GM21360 (cell line): Measurements from ENCODE around the gene SHLD1.
"Not testable (repeated sequence)": the region's sequence is repeated elsewhere in the genome, so short reads cannot be mapped to it uniquely, and the experiment has no call there.

Source experiments
- ATAC-seq: cut with Tn5 transposase; IDR thresholded peaks from one replicate; pipeline ENCODE4 v1.9.1; 2021; ENCODE audit warnings: mild to moderate bottlenecking, moderate library complexity; ENCODE audit not compliant: unreplicated experiment

Gene SHLD1

DNA sequence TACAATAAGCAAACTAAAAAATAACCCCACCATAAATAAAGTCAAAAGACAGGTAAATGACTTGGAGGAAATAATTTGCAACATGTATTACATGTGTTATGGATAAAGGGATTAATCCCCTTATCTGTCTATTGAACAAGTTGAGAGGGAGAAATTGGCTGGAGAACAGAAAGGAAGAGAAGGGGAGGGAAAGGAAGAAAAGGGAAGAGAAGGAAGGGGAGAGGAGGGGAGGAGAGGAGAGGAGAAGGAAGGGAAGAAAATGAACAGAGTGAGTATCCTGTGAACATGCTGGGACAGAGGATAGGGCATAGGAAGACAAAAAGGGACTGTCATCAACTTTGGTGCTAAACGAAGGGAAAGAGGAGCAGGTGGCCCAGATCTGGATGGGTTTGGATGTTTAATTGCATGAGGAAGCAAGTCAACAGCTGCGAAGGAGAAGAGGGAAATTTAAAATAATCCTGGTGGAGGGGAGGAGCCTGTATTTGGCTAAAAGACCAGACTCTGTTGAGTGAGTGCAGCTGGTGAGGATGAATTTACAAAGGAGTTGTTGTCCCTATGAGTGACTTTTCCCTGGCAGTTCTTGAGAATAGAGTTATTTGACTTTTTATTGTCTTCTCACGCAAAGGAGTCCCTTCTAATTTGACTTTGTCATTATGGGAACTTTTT is 14.2 kb upstream of the SHLD1 start:
- no peak for ATAC-seq

DNA sequence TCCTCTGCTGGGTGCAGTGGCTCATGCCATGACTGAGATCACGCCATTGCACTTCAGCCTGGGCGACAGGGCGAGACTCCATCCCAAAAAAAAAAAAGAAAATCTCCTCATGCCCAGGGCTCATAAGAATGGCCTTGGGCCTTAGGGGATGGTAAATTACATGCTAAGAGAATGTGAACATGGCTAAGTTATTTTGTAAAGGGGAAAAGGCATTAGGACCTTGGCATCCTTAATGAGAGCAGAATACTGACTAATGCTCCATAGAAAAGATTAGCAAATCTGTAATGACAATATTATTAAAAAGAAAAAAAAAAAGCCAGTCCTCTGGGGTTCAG is 12.6 kb upstream of the SHLD1 start:
- no peak for ATAC-seq

DNA sequence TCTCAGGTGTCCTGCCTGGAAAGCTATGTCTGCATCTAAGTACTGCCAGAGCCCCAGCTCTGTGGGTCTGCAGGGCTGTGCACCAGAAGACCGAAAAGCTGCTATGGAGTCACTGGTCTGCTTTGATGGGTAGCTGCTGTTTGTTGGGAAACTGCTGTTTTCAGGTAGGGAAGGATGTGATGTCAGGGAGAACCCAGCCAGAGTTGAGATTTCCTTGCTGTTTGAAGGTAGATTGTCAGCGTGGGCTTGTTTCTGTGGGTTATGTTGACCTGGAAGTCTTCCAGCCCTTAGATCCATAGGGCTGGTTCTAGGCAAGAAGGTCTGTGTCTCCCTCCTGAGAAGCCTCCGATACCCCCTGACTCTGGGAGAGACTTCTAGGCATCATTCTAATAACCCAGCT is 12.2 kb upstream of the SHLD1 start:
- ATAC-seq, result no peak

DNA sequence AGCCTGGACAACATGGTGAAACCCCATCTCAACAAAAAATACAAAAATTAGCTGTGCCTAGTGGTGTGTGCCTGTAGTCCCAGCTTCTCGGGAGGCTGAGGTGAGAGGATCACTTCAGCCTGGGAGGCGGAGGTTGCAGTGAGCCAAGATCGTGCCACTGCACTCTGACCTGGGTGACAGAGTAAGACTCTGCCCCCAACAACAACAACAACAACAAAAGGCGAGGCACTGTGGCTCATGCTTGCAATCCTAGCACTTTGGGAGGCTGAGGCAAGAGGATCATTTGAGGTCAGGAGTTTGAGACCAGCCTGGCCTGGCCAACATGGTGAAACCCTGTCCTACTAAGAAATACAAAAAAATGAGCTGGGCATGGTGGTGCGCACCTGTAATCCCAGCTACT is 9.6 kb upstream of the SHLD1 start:
- ATAC-seq, result not testable (repeated sequence)

DNA sequence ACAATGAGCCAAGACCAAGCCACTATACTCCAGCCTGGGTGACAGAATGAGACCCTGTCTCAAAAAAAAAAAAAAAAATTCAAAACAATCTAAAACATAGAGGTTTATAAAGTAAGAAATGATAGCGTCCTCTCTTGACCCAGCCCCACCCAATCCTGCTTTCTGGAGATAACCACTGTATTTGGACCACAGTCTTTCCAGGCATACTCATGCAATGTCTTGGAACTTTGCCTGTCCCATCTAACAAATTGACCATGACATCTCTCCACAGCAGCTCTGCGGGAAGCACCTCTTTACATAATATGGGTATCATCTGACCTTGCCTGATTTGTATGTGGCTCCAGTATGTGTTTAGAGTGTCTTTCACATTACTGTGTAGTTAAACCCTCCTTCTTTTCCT is 9.1 kb upstream of the SHLD1 start:
- no peak for ATAC-seq

DNA sequence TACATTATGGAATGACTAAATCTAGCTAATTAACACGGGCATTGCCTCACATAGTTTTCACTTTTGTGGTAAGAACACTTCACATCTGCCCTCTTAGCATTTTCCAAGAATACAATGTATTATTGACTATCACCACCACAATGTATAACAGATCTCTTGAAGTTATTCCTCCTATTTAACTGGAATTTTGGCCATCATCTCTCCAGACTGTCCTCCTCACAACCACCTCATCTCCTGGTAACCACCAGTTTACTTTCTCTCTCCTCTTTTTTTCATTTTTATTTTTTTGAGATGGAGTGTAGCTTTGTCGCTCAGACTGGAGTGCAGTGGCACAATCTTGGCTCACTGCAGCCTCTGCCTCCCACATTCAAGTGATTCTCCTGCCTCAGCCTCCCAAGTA is 8.2 kb upstream of the SHLD1 start:
- ATAC-seq, result no peak

DNA sequence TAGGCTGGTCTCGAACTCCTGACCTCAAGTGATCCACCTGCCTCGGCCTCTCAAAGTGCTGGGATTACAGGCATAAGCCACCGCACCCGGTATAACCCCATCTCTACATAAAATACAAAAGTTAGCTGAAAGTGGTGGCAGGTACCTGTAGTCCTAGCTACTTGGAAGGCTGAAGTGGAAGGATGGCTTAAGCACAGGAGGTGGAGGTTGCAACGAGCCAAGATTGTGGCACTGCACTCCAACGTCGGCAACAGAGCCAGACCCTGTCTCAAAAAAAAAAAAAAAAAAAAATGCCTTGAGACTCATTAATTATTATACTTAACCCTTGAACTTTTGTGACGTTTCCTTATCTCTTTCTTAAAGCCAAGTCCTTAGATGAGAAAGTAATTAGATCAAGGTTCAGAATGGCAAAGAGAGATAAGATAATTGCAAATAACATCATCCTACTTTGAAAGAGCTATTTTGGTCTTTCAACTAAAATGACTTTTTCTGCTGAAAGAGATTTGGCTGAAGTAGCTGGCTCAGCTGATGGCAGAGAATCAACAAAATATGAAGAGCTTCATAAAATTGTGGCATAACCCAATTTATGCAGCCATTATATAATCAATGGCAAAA is 4.7 kb upstream of the SHLD1 start:
- no peak for ATAC-seq

DNA sequence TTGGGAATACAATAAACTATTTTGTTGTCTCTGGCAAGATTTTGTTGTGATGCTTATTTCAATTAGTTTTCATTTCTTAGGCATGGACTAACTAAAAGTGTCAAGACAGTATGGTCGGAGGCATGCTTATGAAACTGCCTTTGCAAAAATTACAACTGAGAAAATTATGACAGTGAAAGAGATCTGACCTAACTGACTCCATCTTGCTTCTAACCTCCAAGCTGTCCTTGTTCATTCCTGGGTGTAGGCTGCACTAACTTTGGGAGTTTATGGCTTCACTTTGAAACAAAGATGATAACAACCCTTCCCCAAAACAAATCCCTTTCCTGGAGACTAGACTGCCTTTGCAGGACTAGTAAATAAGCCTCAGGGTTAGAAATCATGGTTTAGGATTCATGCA is 4.1 kb upstream of the SHLD1 start:
- no peak for ATAC-seq

DNA sequence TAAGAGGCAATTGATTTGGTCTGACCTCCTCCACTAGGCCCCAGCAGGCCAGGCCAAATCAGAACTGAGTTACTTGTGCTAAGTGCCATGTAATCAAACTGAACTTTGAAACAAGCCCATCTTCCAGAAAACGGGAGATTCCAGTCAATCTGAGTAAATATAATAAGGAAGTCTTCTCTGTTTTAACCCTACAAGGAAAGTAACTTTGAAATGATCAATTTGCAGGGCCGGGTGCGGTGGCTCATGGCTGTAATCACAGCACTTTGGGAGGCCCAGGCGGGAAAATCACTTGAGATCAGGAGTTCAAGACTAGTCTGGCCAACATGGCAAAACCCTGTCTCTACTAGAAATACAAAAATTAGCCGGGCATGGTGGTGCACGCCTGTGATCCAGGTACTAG is 2.0 kb upstream of the SHLD1 start:
- no peak for ATAC-seq

DNA sequence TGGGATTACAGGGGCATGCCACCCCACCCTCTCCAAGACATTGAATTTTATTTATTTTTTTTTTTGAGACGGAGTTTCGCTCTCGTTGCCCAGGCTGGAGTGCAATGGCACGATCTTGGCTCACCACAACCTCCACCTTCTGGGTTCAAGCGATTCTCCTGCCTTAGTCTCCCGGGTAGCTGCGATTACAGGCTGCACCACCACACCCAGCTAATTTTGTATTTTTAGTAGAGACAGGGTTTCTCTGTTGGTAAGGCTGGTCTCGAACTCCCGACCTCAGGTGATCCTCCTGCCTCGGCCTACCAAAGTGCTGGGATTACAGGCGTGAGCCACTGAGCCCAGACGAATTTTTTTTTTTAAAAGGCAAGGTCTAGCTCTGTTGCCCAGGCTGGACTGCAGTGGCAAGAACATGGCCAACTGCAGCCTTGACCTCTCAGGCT is 669 bp upstream of the SHLD1 start:
- ATAC-seq, result not testable (repeated sequence)

DNA sequence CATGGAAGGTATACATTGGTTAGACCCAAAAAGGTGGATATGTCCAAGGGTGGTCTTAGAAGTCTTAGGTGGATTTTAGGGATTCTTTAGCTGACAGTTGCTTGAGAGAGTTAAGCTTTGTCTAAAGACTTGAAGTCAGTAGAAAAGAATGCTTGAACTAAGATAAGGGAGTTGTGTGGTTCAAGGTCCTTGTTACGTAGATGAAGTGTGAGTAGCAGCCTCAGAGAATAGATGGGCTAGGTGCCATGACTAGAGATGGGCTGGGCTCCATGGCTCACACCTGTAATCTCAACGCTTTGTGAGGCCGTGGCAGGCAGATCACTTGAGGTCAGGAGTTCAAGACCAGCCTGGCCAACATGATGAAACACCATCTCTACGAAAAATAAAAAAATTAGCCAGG is 1.7 kb downstream of the SHLD1 start:
- no peak for ATAC-seq

DNA sequence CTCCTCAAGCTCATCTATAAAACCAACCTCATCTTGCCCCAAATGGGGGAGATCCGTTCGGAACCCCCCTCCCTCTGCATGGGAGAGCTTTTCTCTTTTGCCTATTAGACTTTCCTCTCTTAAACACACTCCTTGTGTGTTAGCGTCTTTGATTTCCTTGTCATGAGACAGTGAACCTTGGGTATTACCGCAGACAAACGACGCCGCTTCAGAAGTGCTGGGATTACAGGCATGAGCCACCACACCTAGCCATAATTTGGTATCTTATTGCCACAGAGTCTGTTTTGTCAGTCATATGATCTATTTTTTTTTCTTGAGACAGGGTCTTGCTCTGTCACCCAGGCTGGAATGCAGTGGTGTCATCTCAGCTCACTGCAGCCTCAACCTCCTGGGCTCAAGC is 3.6 kb downstream of the SHLD1 start:
- ATAC-seq, result no peak

DNA sequence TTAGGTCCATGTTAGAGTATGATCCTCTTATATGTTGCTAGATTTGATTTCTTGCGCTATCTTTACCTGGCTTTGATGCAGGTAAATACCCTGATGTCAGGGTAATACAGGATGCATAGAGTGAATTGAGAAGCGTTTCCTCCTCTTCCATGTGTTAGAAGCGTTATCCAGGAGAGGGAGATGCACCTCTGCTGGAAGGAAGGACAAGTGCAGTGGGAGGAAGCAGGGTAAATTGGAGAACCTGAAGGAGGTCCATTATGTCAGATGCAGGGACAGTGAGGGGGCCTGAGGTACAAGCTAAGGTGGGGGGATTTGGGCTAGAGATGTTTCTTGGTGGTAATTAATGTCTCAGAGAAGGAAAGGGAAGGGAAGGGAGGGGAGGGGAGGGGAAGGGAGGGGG is 7.7 kb downstream of the SHLD1 start:
- no peak for ATAC-seq

DNA sequence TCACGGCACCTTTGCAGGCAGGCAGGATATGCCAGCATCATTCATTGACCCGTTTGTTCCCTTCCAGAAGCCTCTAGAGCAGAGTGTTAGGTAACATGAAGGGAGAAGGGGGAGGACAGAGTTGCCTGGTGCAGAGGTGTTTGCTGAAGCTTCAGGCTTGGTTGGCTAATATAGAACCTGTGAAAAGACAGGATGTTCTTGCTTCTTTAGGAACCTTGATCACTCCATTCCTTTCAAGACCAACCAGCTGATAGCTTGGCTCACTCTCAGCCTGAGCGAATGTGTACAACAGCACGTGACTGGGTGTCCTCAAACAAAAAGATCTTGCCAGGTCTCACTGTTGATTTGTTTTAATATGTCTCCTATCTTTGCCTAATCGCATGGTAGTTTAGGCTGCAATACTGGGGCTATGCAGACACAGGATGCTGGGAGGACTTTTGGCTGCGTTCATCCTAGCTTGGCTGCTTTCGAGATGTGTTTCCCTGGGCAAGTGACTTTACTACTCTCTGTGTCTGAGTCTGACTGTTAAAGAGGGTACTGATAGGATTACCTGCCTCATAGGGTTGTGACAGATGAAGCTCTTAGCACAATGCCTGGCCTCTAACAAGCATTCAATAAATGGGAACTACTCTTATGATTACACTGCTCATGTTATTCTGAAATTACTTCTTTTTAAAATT is 16.0 kb downstream of the SHLD1 start:
- ATAC-seq, result no peak

DNA sequence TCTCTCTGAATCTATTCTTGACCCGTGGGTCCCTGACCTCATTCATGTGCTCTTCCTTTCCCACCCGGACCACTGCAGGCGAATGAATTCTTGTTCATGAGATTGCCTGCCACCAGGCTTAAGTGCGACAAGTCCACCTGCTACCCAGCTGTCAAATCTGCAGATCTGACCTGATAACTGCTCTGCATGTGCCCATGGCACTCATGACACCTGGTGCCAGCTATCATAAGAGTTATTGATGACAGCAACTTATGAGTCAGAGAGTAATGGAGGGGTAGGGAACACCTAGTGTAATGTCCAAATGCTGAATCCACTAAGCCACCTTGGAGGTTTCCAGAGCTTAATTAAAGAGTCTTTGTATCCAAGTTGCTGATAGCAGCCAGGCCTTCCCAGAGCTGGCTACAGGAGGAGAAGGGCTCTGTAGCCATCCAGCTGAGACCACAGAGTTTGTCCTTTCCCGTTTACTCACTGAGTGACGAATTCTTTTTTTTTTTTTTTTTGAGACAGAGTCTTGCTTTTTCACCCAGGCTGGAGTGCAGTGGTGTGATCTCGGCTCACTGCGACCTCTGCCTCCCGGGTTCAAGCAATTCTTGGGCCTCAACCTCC is 17.4 kb downstream of the SHLD1 start:
- ATAC-seq, result no peak

DNA sequence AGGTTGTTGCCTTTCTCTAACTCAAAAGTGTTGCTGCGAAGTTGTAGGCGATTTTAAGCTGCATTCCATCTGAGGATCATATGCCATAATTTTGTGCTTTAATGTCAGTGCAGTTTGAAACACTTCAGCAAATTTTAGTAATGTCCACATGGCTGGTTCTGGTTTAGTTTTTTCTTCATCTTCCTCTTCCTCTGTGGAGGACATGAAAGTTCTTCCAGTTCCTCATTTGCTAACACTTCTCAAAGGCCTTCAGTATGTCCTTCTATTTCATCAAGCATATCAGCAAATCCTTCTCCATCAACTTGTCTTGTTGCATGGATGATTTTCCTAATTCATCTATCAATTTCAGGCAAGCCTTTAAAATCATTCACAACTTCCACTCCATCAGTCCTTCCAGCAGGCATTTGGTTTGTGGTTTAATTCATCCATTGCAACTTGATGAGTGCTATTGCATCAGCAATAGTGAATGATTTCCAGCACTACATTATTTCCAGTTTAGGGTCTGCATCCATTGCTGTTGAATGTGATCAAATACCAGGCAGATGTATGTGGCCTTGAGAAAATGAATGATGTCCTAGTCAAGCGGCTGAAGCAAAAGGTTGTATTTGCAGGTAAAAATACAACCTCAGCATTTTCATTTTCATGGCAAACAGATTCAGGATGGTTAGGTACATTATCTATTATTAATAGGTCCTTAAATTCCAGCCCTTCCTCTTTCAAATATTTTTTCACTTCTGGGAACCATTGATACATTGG is 20.2 kb downstream of the SHLD1 start:
- ATAC-seq, result peak; percentile 45

DNA sequence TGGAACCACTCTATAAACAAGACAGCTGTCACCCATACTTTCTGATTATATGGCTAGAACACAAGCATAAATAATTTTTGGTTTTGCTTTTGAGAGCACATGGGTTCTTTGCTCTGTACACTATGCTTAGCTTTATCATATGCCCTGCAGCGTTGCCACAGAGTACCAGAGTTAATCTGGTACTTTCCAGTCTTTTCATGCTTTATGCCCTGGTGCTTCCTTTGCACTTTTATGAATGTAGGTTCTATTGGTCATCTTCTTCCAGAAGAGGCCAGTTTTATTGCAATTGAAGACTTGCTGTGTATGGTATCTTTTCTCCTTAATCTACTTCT is 20.8 kb downstream of the SHLD1 start:
- ATAC-seq, result peak; percentile 45

DNA sequence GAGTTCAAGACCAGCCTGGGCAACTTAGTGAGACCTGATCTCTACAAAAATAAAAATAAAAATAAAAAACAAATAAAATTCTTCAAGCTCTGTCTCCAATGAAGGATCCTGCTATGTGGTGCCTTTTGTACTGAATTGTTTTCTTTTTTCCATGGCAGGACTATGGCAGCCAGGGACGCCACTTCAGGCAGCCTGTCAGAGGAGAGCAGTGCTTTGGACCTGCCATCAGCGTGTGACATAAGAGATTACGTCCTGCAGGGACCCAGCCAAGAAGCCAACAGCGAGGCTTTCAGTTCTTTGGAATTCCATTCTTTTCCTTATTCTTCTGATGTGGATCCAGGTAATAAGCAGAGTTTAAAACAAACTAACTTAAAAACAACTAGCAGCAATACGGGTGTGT is 22.5 kb downstream of the SHLD1 start:
- no peak for ATAC-seq

DNA sequence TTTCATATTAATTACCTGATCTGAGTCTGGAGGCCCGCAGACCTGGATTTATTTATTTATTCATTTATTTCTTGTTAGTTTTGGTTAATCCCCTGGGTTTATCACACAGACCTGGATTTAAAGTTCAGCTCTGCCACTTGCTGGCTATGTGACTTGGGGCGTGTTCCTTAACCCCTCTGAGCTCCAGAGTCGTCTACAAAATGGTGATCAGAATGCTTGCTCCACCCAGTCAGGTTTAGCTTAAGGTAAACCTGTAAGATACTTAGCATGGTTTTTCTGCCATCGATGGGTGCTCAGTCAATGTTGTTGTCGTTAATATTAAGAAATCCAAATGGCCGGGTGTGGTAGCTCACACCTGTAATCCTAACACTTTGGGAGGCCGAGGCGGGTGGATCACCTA is 23.4 kb downstream of the SHLD1 start:
- ATAC-seq, result no peak

DNA sequence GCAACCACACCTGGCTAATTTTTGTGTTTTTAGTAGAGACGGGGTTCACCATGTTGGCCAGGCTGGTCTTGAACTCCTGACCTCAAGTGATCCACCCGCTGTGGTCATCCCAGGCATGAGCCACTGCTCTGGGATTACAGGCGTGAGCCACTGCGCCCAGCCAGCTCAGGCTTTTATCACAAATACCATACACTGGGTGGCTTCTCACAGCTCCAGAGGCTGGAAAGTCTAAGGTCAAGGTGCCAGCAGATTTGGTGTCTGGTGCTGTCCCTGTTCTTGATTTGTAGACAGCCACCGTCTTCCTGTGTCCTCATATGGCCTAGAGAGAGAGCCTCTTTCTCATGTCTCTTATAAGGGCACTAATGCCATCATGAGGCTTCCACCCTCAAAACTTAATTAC is 25.9 kb downstream of the SHLD1 start:
- no peak for ATAC-seq

DNA sequence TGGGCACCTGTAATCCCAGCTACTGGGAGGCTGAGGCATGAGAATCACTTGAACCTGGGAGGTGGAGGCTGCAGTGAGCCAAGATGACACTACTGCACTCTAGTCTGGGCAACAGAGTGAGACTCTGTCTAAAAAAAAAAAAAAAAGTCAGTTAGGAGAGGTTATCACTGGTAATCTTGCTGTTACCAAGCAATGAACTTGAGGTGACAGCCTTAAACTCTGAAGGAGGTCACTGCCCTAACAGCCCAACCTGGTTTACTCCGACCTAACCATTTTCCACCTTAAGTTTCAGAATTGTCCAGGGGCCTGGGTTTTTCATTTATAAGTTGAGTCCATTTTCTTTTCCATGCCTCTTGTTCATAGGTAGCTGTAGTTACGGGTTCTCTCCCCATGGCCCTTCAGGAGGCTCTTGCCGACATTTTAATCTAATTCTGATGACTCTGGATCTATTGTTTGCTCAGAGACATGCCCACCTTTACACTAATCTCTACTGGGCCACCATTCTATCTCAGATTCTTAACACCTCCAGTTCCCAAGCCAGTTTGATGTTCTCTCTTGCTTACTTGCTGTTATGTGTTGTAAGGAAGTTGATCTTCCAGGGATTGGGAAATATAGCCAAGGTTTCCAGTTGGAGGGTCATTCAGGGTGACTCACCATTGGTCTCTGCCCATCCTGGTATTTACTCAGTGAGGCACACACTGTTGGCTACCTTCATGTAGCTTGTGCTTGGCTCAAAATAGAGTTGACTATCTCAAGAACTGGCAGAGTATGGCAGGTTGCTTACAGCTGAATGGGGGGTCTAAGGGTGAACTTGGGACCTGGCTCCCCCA is 29.1 kb downstream of the SHLD1 start:
- no peak for ATAC-seq
